Gastrocnemius medialis (tissue), 4 donors: Measurements from ENCODE around the gene CELSR2.

Experiments
- CTCF ChIP-seq, 5 experiments: fragments of 450-650 bp in 3 of 5; fragments of 200-600 bp in 2 of 5; sonication (generic) in 2 of 5; IDR thresholded peaks in 4 of 5; conservative IDR thresholded peaks in 1 of 5; 1 replicate in 4 of 5; 2 replicates in 1 of 5; pipeline ENCODE4 v1.5.1; 2016 to 2019; ENCODE audit warnings: antibody characterized with exemption in 5 of 5, mild to moderate bottlenecking in 3 of 5, moderate library complexity in 3 of 5
- POLR2A ChIP-seq, 2 donors: fragments of 450-650 bp; IDR thresholded peaks; one replicate each; pipeline ENCODE4 v1.6.1; 2017; ENCODE audit warnings: antibody characterized with exemption in 2 of 2, mild to moderate bottlenecking in 2 of 2, moderate library complexity in 2 of 2

- no peak for TF ChIP-seq CTCF (IDR thresholded peaks at IDR 0.05 in 4 of 5, conservative IDR thresholded peaks at IDR 0.05 in 1 of 5)
- TF ChIP-seq POLR2A (IDR thresholded peaks at IDR 0.05): no peak
These were observed 11.8 kb upstream of the CELSR2 start for GRCh38 chr1:109237512-109237911.
